Glutamatergic neuron (in vitro differentiated cells): ENCODE measurements around the gene CMAS. TPM values are rescaled to one million over a fixed set of nuclear protein-coding genes. Genes with fewer than 3 reads are reported as not detected.

ENCODE experiments used
- DNase-seq: peaks from one replicate; pipeline ENCODE4 v3.0.0; 2022
- H3K27ac Mint-ChIP-seq: one replicate; pipeline ENCODE4 v1.8.0; 2020; ENCODE audit warnings: mild to moderate bottlenecking, mixed read lengths, inconsistent platforms; ENCODE audit not compliant: unreplicated experiment
- H3K27me3 Mint-ChIP-seq: one replicate; pipeline ENCODE4 v1.8.0; 2020; ENCODE audit warnings: mild to moderate bottlenecking, moderate library complexity, mixed read lengths, inconsistent platforms; ENCODE audit not compliant: unreplicated experiment
- H3K36me3 Mint-ChIP-seq: one replicate; pipeline ENCODE4 v1.8.0; 2020; ENCODE audit warnings: mild to moderate bottlenecking, mixed read lengths, inconsistent platforms; ENCODE audit not compliant: unreplicated experiment
- H3K4me1 Mint-ChIP-seq: one replicate; pipeline ENCODE4 v1.8.0; 2020; ENCODE audit warnings: mild to moderate bottlenecking, low read depth, mixed read lengths, inconsistent platforms; ENCODE audit not compliant: unreplicated experiment
- H3K4me3 Mint-ChIP-seq: one replicate; pipeline ENCODE4 v1.8.0; 2020; ENCODE audit warnings: mild to moderate bottlenecking, mixed read lengths, inconsistent platforms; ENCODE audit not compliant: unreplicated experiment
- H3K9me3 Mint-ChIP-seq: one replicate; pipeline ENCODE4 v1.8.0; 2020; ENCODE audit warnings: mild to moderate bottlenecking, moderate library complexity, mixed read lengths, inconsistent platforms; ENCODE audit not compliant: unreplicated experiment
- CTCF ChIP-seq: fragments of 200-600 bp; sonication (generic); IDR thresholded peaks from one replicate; pipeline ENCODE4 v1.5.0; 2021; ENCODE audit not compliant: partially characterized antibody, unreplicated experiment
- total RNA-seq: library from RNA; stranded (reverse); fragmentation: NEBNext Ultra II Directional; extraction: Animal tissue kit (Norgen Biotek cat#: 25700); gene quantifications from one replicate; pipeline ENCODE4 v1.2.1, GENCODE V29; 2021; ENCODE audit not compliant: unreplicated experiment

Gene CMAS
- total RNA-seq, 1 donor from 2014 or later: 47.9 TPM

- H3K27ac Mint-ChIP-seq: no peak overlapping the region
- H3K9me3 Mint-ChIP-seq: no peaks in the 10 kb centered on the region
- DNase-seq: no peak
- H3K27me3 Mint-ChIP-seq: no peaks in the 10 kb centered on the region
- no peak overlapping the region for H3K4me3 Mint-ChIP-seq
- TF ChIP-seq CTCF: no peak
- H3K36me3 Mint-ChIP-seq: no peaks in the 10 kb centered on the region
- H3K4me1 Mint-ChIP-seq: peaks cover 1% of the 10 kb centered on the region
Measured at GRCh38 chr12:22054155-22054554, 8.1 kb downstream of the CMAS start.

DNA sequence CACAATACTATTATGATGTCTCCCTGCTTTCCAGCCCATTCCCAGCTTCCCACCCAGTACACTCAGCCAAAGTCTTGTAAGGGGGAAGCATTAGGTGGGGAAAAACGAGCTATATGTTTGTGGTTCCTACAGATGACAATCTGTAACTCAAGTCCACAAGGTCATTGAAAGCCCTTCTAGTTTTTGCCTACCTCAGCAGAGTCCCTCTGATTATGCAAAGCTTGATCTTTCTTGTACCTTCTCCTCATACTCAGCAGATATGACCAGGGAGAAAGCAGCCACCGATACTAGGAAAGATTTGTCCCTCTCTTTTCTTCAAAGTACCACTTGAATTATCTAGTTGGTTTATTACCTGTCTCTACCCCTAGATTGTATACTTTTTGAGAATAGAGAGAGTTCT, 10.6 kb downstream of the CMAS start:
- Mint-ChIP-seq H3K4me3 (no peak overlapping the region), H3K27ac (no peak overlapping the region), H3K9me3 (no peaks in the 10 kb centered on the region), H3K36me3 (no peaks in the 10 kb centered on the region), H3K27me3 (no peaks in the 10 kb centered on the region), H3K4me1 (peaks cover 4% of the 10 kb centered on the region)
- no peak for DNase-seq
- no peak for TF ChIP-seq CTCF

GRCh38 chr12:22059976-22060647, 14.1 kb downstream of the CMAS start:
- Mint-ChIP-seq H3K27me3 (no peaks in the 10 kb centered on the region), H3K36me3 (no peaks in the 10 kb centered on the region), H3K27ac (peak overlapping the region; percentile 43), H3K9me3 (no peaks in the 10 kb centered on the region), H3K4me3 (no peak overlapping the region), H3K4me1 (peaks cover 3% of the 10 kb centered on the region)
- no peak for TF ChIP-seq CTCF
- no peak for DNase-seq

DNA sequence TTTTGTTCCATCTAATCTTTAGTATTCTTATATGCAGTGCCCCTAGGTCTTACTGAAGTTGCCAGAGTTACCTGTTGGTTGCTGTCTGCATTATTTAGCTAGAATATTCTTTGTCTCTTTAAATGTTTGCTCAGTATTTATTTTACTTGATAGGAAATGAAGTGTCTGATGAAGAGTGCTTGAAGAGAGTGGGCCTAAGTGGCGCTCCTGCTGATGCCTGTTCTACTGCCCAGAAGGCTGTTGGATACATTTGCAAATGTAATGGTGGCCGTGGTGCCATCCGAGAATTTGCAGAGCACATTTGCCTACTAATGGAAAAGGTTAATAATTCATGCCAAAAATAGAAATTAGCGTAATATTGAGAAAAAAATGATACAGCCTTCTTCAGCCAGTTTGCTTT, 18.9 kb downstream of the CMAS start:
- peaks cover under 1% of the 10 kb centered on the region for H3K4me1 Mint-ChIP-seq
- no peak for DNase-seq
- no peak overlapping the region for H3K27ac Mint-ChIP-seq
- no peak overlapping the region for H3K4me3 Mint-ChIP-seq
- H3K9me3 Mint-ChIP-seq: no peaks in the 10 kb centered on the region
- no peak for TF ChIP-seq CTCF
- no peaks in the 10 kb centered on the region for H3K27me3 Mint-ChIP-seq
- H3K36me3 Mint-ChIP-seq: peaks cover 4% of the 10 kb centered on the region

DNA sequence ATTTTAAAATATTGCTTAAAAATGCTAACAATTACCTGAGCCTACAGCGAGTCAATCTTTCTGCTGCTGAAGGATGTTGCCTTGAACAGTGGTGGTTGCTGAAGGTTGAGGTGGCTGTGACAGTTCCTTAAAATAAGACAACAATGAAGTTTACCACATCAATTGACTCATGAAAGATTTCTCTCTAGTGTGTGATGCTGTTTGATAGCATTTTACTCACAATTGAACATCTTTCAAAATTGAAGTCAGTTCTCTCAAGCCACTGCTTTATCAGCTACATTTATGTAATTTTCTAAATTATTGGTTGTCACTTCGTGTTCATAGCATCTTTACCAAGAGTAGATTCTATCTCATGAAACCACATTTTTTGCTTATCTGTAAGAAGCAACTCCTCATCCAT, 20.3 kb downstream of the CMAS start:
- Mint-ChIP-seq H3K4me3 (no peak overlapping the region), H3K4me1 (no peaks in the 10 kb centered on the region), H3K36me3 (peaks cover 4% of the 10 kb centered on the region), H3K27ac (no peak overlapping the region), H3K9me3 (no peaks in the 10 kb centered on the region), H3K27me3 (no peaks in the 10 kb centered on the region)
- TF ChIP-seq CTCF: no peak
- no peak for DNase-seq
